Measurements from ENCODE around the gene NELL2. TPM values are rescaled to one million over a fixed set of nuclear protein-coding genes. Genes with fewer than 3 reads are reported as not detected.
"Not testable (repeated sequence)": the region's sequence is repeated elsewhere in the genome, so short reads cannot be mapped to it uniquely, and the experiment has no call there.

Gene NELL2
- total RNA-seq, 1 donor: 0.86 TPM

- DNase-seq (ENCODE audit: low read depth): no peak
- no peak overlapping the region for H3K4me3 ChIP-seq (ENCODE audit: low read depth, low read length)
- TF ChIP-seq CTCF (IDR thresholded peaks at IDR 0.05; ENCODE audit: insufficient read depth, low read depth, low read length): no peak
Measured at GRCh38 chr12:44771485-44772021, 104.6 kb downstream of the NELL2 start.

- no peak overlapping the region for H3K4me3 ChIP-seq (ENCODE audit: low read depth, low read length)
- no peak for DNase-seq (ENCODE audit: low read depth)
- no peak for TF ChIP-seq CTCF (IDR thresholded peaks at IDR 0.05; ENCODE audit: insufficient read depth, low read depth, low read length)
Measured at GRCh38 chr12:44765796-44766195, 110.3 kb downstream of the NELL2 start.

- no peak for TF ChIP-seq CTCF (IDR thresholded peaks at IDR 0.05; ENCODE audit: insufficient read depth, low read depth, low read length)
- DNase-seq (ENCODE audit: low read depth): no peak
- no peak overlapping the region for H3K4me3 ChIP-seq (ENCODE audit: low read depth, low read length)
Measured at GRCh38 chr12:44763021-44763420, 113.1 kb downstream of the NELL2 start.

GRCh38 chr12:44759289-44759688 is 116.8 kb downstream of the NELL2 start:
- H3K4me3 ChIP-seq (ENCODE audit: low read depth, low read length): no peak overlapping the region
- TF ChIP-seq CTCF (IDR thresholded peaks at IDR 0.05; ENCODE audit: insufficient read depth, low read depth, low read length): no peak
- no peak for DNase-seq (ENCODE audit: low read depth)

GRCh38 chr12:44750468-44750867 is 125.6 kb downstream of the NELL2 start:
- DNase-seq (ENCODE audit: low read depth): no peak
- TF ChIP-seq CTCF (IDR thresholded peaks at IDR 0.05; ENCODE audit: insufficient read depth, low read depth, low read length): no peak
- H3K4me3 ChIP-seq (ENCODE audit: low read depth, low read length): no peak overlapping the region

GRCh38 chr12:44749566-44749965 is 126.5 kb downstream of the NELL2 start:
- no peak for TF ChIP-seq CTCF (IDR thresholded peaks at IDR 0.05; ENCODE audit: insufficient read depth, low read depth, low read length)
- no peak for DNase-seq (ENCODE audit: low read depth)
- no peak overlapping the region for H3K4me3 ChIP-seq (ENCODE audit: low read depth, low read length)

GRCh38 chr12:44748950-44749468 is 127.1 kb downstream of the NELL2 start:
- DNase-seq (ENCODE audit: low read depth): no peak
- H3K4me3 ChIP-seq (ENCODE audit: low read depth, low read length): no peak overlapping the region
- no peak for TF ChIP-seq CTCF (IDR thresholded peaks at IDR 0.05; ENCODE audit: insufficient read depth, low read depth, low read length)

GRCh38 chr12:44741292-44741980 is 134.7 kb downstream of the NELL2 start:
- not testable (repeated sequence) for H3K4me3 ChIP-seq (ENCODE audit: low read depth, low read length); DNase-seq (ENCODE audit: low read depth)

All from fibroblast of villous mesenchyme (primary cell).